Measurements from ENCODE around the gene TRIP13. TPM values are rescaled to one million over a fixed set of nuclear protein-coding genes. Genes with fewer than 3 reads are reported as not detected.

TRIP13 gene
- total and polyA plus RNA-seq, 9 of the 15 experiments (the other 6 are each of a cell fraction or from before 2014, with no cell fraction given) = 24.1 to 116 (median 53.2) TPM

DNA sequence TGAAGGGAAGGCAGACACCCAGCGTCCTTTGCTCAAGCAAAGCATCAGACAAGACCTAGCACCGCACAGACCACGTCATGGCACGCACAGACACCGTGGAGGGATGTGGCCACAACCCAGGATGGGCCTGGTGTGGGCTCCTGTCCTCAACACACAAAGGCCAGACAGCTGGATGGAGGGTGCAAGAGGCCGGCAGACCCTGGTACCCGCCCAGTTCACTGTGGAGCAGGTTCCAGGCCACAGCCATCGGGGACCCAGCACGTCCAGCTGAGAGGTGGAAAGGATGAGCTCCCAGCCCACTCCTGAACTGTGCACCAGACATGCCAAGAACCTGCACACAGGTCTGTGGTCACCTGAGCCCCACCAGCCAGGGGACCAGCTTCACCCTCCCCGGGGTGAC is 26.9 kb upstream of the TRIP13 start:
- no peak overlapping the region for H3K4me2 ChIP-seq (ENCODE audit: insufficient read depth, low read length)
- ATAC-seq (no peak), FAIRE-seq (no peak), DNase-seq (ENCODE audit: extremely low read depth in 1 of 4, low spot score in 3 of 4) (peak in 1 of 4 experiments; percentile 24)
- intact Hi-C loops (cut with micrococcal nuclease) (no loop called here), in situ Hi-C loops (cut with MboI) (no loop called here)
- H3K27me3 ChIP-seq (ENCODE audit: control insufficient read depth in 2 of 2, insufficient read depth in 2 of 2, low read length in 2 of 2) = no peaks in the 10 kb centered on the region
- ChIA-PET POLR2A (no interaction called here), CTCF (ENCODE audit: low intra/inter-chr PET ratio) (no interaction called here)
- H2AFZ ChIP-seq (ENCODE audit: low read depth, low read length) = no peak overlapping the region
- H3K9ac ChIP-seq (ENCODE audit: insufficient read depth in 1 of 2, low read depth in 2 of 2, low read length in 2 of 2) = peak overlapping the region in 1 of 2 experiments; percentile 48; a peak in 2 of 4 replicates
- no peaks in the 10 kb centered on the region for H3K79me2 ChIP-seq (ENCODE audit: control insufficient read depth, insufficient read depth, low read length)
- H3K9me3 ChIP-seq (replicated peaks; ENCODE audit: control insufficient read depth, insufficient read depth, low read depth, low read length) = no peaks in the 10 kb centered on the region
- no peak overlapping the region for H3K27ac ChIP-seq (ENCODE audit: extremely low read depth, low read depth, low read length)
- H3K4me3 ChIP-seq = no peak overlapping the region
- H3K4me1 ChIP-seq (replicated peaks in 1 of 2; ENCODE audit: control insufficient read depth in 2 of 2, insufficient read depth in 2 of 2, low read length in 2 of 2) = peaks cover 0 to 27% of the 10 kb centered on the region in 2 experiments; a peak in 1 of 5 replicates
- no TSS peak for BruUV-seq (replicated peaks)
- TF ChIP-seq POLR2AphosphoS5 (IDR thresholded peaks at IDR 0.05; ENCODE audit: control insufficient read depth, insufficient read depth, low read depth, low read length) (peak; percentile 4; the same call in 1 of the 2 replicates), RBFOX2 (IDR thresholded peaks at IDR 0.05; ENCODE audit: low read depth, low read length) (0 out of 2 replicates have a peak, but pooled peaks have one; percentile 17), POLR2G (IDR thresholded peaks at IDR 0.05; ENCODE audit: low read depth, low read length) (peak; percentile 62), PHF20 (IDR thresholded peaks at IDR 0.05; ENCODE audit: partially characterized antibody) (no peak)
- no peaks in the 10 kb centered on the region for H3K9me1 ChIP-seq (ENCODE audit: control insufficient read depth, insufficient read depth, low read length)
- WGBS (ENCODE audit: insufficient coverage, low coverage, missing lambda C conversion rate) = 94% methylated on average over 10 of the region's 10 CpGs
- H3K36me3 ChIP-seq (ENCODE audit: control insufficient read depth, insufficient read depth, low read length) = peaks cover 86% of the 10 kb centered on the region
- H4K20me1 ChIP-seq (replicated peaks; ENCODE audit: control insufficient read depth, insufficient read depth, low read length) = peaks cover 9% of the 10 kb centered on the region; the same call in 1 of the 2 replicates

DNA sequence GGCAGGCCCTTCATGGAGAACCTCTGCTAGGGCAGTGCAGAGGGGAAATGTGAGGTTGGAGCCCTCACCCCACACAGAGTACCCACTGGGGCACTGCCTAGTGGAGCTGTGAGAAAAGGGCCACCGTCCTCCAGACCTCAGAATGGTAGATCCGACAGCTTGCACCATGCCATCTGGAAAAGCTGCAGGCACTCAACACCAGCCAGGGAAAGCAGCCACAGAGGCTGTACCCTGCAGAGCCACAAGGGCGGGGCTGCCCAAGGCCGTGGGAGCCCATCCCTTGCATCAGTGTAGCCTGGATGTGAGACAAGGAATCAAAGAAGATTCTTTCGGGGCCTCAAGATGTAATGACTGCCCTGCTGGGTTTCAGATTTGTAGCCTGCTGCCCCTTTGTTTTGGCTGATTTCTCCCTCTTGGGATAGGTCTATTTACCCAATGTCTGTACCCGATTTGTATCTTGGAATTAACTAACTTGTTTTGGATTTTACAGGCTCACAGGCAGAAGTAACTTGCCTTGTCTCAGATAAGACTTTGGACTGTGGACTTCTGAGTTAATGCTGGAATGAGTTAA is 25.3 kb upstream of the TRIP13 start:
- FAIRE-seq = no peak
- CTCF ChIA-PET (ENCODE audit: low intra/inter-chr PET ratio) = no interaction called here

More for the DNA sequence above, 25.3 kb upstream of the TRIP13 start:
- no peaks in the 10 kb centered on the region for H3K9me3 ChIP-seq (replicated peaks; ENCODE audit: control insufficient read depth, insufficient read depth, low read depth, low read length)
- POLR2A ChIA-PET = interaction anchor here (0.6 kb wide), 1 partner anchor 9 kb away, joined by 3 read pairs; no protein-coding TSS in a partner anchor
- H3K9ac ChIP-seq (ENCODE audit: insufficient read depth in 1 of 2, low read depth in 2 of 2, low read length in 2 of 2) = no peak overlapping the region
- no TSS peak for BruUV-seq (replicated peaks)
- no peak overlapping the region for H3K4me3 ChIP-seq
- ATAC-seq (peak; percentile 46; the same call in 2 of the 3 replicates), DNase-seq (ENCODE audit: extremely low read depth in 1 of 4, low spot score in 3 of 4) (peak in 1 of 4 experiments; percentile 12)
- no peaks in the 10 kb centered on the region for H3K79me2 ChIP-seq (ENCODE audit: control insufficient read depth, insufficient read depth, low read length)
- TF ChIP-seq MBD2 (IDR thresholded peaks at IDR 0.05; ENCODE audit: borderline replicate concordance, low read depth) (no peak), SUPT5H (IDR thresholded peaks at IDR 0.05) (peak; percentile 38; the same call in 1 of the 2 replicates), POLR2A (conservative IDR thresholded peaks at IDR 0.05) (peak; percentile 57), MAFG (tag; conservative IDR thresholded peaks at IDR 0.05) (no peak), POLR2AphosphoS5 (IDR thresholded peaks at IDR 0.05; ENCODE audit: control insufficient read depth, insufficient read depth, low read depth, low read length) (peak; percentile 41; the same call in 1 of the 2 replicates)
- TF ChIP-seq, protein P1, sequence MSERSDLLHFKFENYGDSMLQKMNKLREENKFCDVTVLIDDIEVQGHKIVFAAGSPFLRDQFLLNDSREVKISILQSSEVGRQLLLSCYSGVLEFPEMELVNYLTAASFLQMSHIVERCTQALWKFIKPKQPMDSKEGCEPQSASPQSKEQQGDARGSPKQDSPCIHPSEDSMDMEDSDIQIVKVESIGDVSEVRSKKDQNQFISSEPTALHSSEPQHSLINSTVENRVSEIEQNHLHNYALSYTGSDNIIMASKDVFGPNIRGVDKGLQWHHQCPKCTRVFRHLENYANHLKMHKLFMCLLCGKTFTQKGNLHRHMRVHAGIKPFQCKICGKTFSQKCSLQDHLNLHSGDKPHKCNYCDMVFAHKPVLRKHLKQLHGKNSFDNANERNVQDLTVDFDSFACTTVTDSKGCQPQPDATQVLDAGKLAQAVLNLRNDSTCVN (CRISPR knock-in tag; IDR thresholded peaks at IDR 0.05) = no peak
- TF ChIP-seq, protein P2, sequence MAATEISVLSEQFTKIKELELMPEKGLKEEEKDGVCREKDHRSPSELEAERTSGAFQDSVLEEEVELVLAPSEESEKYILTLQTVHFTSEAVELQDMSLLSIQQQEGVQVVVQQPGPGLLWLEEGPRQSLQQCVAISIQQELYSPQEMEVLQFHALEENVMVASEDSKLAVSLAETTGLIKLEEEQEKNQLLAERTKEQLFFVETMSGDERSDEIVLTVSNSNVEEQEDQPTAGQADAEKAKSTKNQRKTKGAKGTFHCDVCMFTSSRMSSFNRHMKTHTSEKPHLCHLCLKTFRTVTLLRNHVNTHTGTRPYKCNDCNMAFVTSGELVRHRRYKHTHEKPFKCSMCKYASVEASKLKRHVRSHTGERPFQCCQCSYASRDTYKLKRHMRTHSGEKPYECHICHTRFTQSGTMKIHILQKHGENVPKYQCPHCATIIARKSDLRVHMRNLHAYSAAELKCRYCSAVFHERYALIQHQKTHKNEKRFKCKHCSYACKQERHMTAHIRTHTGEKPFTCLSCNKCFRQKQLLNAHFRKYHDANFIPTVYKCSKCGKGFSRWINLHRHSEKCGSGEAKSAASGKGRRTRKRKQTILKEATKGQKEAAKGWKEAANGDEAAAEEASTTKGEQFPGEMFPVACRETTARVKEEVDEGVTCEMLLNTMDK (IDR thresholded peaks at IDR 0.05; ENCODE audit: borderline replicate concordance, insufficient read depth, low read depth, low read length, poor library complexity, severe bottlenecking) = peak; percentile 43
- H3K27me3 ChIP-seq (ENCODE audit: control insufficient read depth in 2 of 2, insufficient read depth in 2 of 2, low read length in 2 of 2) = no peaks in the 10 kb centered on the region
- no peaks in the 10 kb centered on the region for H3K9me1 ChIP-seq (ENCODE audit: control insufficient read depth, insufficient read depth, low read length)
- H3K27ac ChIP-seq (ENCODE audit: extremely low read depth, low read depth, low read length) = no peak overlapping the region
- peaks cover 9% of the 10 kb centered on the region; the same call in 1 of the 2 replicates for H4K20me1 ChIP-seq (replicated peaks; ENCODE audit: control insufficient read depth, insufficient read depth, low read length)
- peaks cover 100% of the 10 kb centered on the region for H3K36me3 ChIP-seq (ENCODE audit: control insufficient read depth, insufficient read depth, low read length)
- intact Hi-C loops (cut with micrococcal nuclease) = no loop called here
- H2AFZ ChIP-seq (ENCODE audit: low read depth, low read length) = no peak overlapping the region
- WGBS (ENCODE audit: insufficient coverage, low coverage, missing lambda C conversion rate) = 87% methylated on average over 6 of the region's 6 CpGs
- no peak overlapping the region for H3K4me2 ChIP-seq (ENCODE audit: insufficient read depth, low read length)
- in situ Hi-C loops (cut with MboI) = no loop called here
- H3K4me1 ChIP-seq (replicated peaks in 1 of 2; ENCODE audit: control insufficient read depth in 2 of 2, insufficient read depth in 2 of 2, low read length in 2 of 2) = peaks cover 0 to 14% of the 10 kb centered on the region in 2 experiments; a peak in 1 of 5 replicates

Measured in K562 (cell line).